Hindlimb muscle (tissue), 1 donor: ENCODE data around the gene INHA. TPM values are rescaled to one million over a fixed set of nuclear protein-coding genes. Genes with fewer than 3 reads are reported as not detected.

Experiments
- DNase-seq: peaks from one replicate; pipeline ENCODE4 v3.0.0-alpha.2; 2013
- polyA plus RNA-seq: library from polyadenylated mRNA; unstranded; fragments of 120-200 nt; gene quantifications from one replicate; pipeline ENCODE4 v1.2.1, GENCODE V29; 2013; ENCODE audit not compliant: insufficient read length

INHA gene
- polyA plus RNA-seq, 1 donor, result 0.97 TPM

GRCh38 chr2:219613461-219614070, 41.5 kb downstream of the INHA start:
- DNase-seq, result no peak

GRCh38 chr2:219614076-219614860, 42.2 kb downstream of the INHA start:
- DNase-seq, result no peak

- no peak for DNase-seq
Measured at GRCh38 chr2:219615036-219615435, 42.9 kb downstream of the INHA start.

- no peak for DNase-seq
Measured at GRCh38 chr2:219615894-219616293, 43.8 kb downstream of the INHA start.

GRCh38 chr2:219616550-219616949, 44.4 kb downstream of the INHA start:
- no peak for DNase-seq

- DNase-seq, result no peak
Measured at GRCh38 chr2:219618733-219619122, 46.6 kb downstream of the INHA start.

GRCh38 chr2:219619235-219619634, 47.1 kb downstream of the INHA start:
- DNase-seq, result no peak

GRCh38 chr2:219620546-219620945, 48.4 kb downstream of the INHA start:
- no peak for DNase-seq

- no peak for DNase-seq
Measured at GRCh38 chr2:219621935-219622334, 49.8 kb downstream of the INHA start.

- no peak for DNase-seq
Measured at GRCh38 chr2:219622472-219622871, 50.4 kb downstream of the INHA start.

- DNase-seq, result no peak
Measured at GRCh38 chr2:219624565-219624964, 52.5 kb downstream of the INHA start.

- DNase-seq, result no peak
Measured at GRCh38 chr2:219625179-219625578, 53.1 kb downstream of the INHA start.

Other genes with a start within 250 kb of the INHA start
- not detected for gene RESP18, start 239.6 kb upstream of the INHA start, polyA plus RNA-seq
- gene DNPEP, start 184.4 kb upstream of the INHA start, polyA plus RNA-seq, result 40.9 TPM
- 5,382 TPM for gene DES, start 153.9 kb upstream of the INHA start, polyA plus RNA-seq
- 208 TPM for gene SPEG, start 137.5 kb upstream of the INHA start, polyA plus RNA-seq
- 26.9 TPM for gene GMPPA, start 73.4 kb upstream of the INHA start, polyA plus RNA-seq
- gene ASIC4, start 57.8 kb upstream of the INHA start, polyA plus RNA-seq, result 0.48 TPM
- gene CHPF, start 28.5 kb upstream of the INHA start, polyA plus RNA-seq, result 58.2 TPM
- 3.6 TPM for gene TMEM198, start 28.3 kb upstream of the INHA start, polyA plus RNA-seq
- 183 TPM for gene OBSL1, start 771 bp upstream of the INHA start, polyA plus RNA-seq
- gene STK11IP, start 25.5 kb downstream of the INHA start, polyA plus RNA-seq, result 17.6 TPM
- 12.8 TPM for gene SLC4A3, start 55.3 kb downstream of the INHA start, polyA plus RNA-seq